ENCODE measurements around the gene AGAP1. TPM values are rescaled to one million over a fixed set of nuclear protein-coding genes. Genes with fewer than 3 reads are reported as not detected.

AGAP1 gene
- total RNA-seq, 4 donors from 2014 or later, result 33.7 to 55.2 (median 37.5) TPM

DNA sequence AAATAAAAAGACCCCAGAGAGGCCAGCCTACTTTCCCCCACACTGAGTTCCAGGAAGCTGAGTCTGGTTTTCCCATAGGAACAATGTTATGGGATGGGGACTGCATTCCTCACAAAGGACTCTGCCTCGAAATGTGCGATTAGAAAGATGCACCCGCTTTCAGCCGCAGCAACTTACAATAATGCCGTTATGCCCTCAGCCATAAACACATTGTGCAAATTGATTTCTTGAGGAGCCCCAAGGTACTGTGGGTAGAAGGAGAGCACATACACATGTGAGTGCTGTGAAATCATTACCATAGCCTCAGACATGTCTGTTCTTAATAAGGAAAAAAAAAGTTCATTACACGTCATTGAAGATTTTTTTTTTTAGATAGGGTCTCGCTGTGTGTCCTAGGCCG, 64.7 kb downstream of the AGAP1 start:
- peaks cover 0 to 49% (median 0%) of the 10 kb centered on the region in 3 donors for H3K4me1 ChIP-seq

DNA sequence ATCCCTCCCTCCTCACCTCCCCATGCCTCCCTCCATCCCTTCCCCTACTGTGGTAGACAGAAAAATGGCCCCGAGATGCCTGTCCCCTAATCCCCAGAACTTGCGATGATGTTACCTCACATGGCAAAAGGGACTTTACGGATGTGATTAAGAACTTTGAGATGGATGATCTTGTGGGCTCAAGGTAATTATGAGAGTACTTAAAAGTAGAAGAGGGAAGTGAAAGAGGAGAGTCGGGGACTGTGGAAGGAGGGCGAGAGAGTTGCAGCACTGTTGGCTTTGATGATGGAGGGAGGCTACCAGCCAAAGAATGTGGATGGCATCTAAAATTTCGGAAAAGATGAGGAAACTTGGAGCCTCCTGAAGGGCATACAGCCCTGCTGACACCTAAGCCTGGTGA, 66.5 kb downstream of the AGAP1 start:
- TF ChIP-seq, protein P1, sequence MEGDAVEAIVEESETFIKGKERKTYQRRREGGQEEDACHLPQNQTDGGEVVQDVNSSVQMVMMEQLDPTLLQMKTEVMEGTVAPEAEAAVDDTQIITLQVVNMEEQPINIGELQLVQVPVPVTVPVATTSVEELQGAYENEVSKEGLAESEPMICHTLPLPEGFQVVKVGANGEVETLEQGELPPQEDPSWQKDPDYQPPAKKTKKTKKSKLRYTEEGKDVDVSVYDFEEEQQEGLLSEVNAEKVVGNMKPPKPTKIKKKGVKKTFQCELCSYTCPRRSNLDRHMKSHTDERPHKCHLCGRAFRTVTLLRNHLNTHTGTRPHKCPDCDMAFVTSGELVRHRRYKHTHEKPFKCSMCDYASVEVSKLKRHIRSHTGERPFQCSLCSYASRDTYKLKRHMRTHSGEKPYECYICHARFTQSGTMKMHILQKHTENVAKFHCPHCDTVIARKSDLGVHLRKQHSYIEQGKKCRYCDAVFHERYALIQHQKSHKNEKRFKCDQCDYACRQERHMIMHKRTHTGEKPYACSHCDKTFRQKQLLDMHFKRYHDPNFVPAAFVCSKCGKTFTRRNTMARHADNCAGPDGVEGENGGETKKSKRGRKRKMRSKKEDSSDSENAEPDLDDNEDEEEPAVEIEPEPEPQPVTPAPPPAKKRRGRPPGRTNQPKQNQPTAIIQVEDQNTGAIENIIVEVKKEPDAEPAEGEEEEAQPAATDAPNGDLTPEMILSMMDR (IDR thresholded peaks at IDR 0.05), result no peak
- TF ChIP-seq EP300 (IDR thresholded peaks at IDR 0.05) (no peak), POLR2AphosphoS5 (IDR thresholded peaks at IDR 0.05) (no peak), POLR2A (IDR thresholded peaks at IDR 0.05) (no peak)
- no peak overlapping the region for H3K27ac ChIP-seq
- no peak overlapping the region for H3K4me3 ChIP-seq
- no peaks in the 10 kb centered on the region for H3K9me3 ChIP-seq
- WGBS, 2 donors (ENCODE audit: low coverage in 1 of 2), result 86 to 92% methylated on average over 2 to 6 of the region's 6 CpGs
- H3K36me3 ChIP-seq, result no peaks in the 10 kb centered on the region
- no peak for ATAC-seq
- H3K4me1 ChIP-seq, result peaks cover 0 to 38% (median 0%) of the 10 kb centered on the region in 3 donors
- H3K27me3 ChIP-seq, result no peaks in the 10 kb centered on the region

More for the DNA sequence above, 64.7 kb downstream of the AGAP1 start:
- TF ChIP-seq, protein P1 (IDR thresholded peaks at IDR 0.05), result no peak
- TF ChIP-seq POLR2A (IDR thresholded peaks at IDR 0.05), result no peak
- TF ChIP-seq EP300 (IDR thresholded peaks at IDR 0.05), result no peak
- no peak for TF ChIP-seq POLR2AphosphoS5 (IDR thresholded peaks at IDR 0.05)
- Histone ChIP-seq H3K9me3 (no peaks in the 10 kb centered on the region), H3K36me3 (no peaks in the 10 kb centered on the region), H3K27ac (no peak overlapping the region), H3K27me3 (no peaks in the 10 kb centered on the region), H3K4me3 (no peak overlapping the region)
- no peak for ATAC-seq
- WGBS, 2 donors (ENCODE audit: low coverage in 1 of 2), result 82 to 84% methylated on average over 8 of the region's 8 CpGs

DNA sequence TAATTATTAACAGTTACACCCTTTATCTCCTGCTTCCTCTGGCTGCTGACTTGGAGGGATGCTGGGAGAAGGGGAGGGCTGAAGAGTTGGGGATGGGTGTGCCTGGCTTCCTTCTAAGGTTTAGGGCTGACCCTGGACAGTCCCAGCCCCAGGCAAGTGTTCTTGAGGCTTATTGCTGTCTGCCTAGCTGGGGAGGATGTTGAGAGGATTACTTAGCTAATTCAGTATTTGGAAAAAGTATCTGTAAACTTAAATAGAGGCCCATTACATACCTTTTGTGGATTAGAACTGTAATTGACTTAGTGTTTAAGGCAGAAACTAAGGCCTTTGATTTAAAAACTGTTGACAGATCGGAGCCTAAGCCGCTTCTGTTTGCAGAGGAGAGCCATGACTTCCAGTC, 67.6 kb downstream of the AGAP1 start:
- TF ChIP-seq EP300 (IDR thresholded peaks at IDR 0.05), result no peak
- TF ChIP-seq, protein P1 (IDR thresholded peaks at IDR 0.05), result no peak
- Histone ChIP-seq H3K27me3 (no peaks in the 10 kb centered on the region), H3K9me3 (no peaks in the 10 kb centered on the region), H3K4me3 (no peak overlapping the region), H3K4me1 (peaks cover 0 to 29% (median 0%) of the 10 kb centered on the region in 3 donors), H3K36me3 (peaks cover 0 to under 1% of the 10 kb centered on the region in 2 donors), H3K27ac (no peak overlapping the region)
- no peak for ATAC-seq
- WGBS, 2 donors (ENCODE audit: low coverage in 1 of 2), result 71 to 92% methylated on average over 2 of the region's 2 CpGs

DNA sequence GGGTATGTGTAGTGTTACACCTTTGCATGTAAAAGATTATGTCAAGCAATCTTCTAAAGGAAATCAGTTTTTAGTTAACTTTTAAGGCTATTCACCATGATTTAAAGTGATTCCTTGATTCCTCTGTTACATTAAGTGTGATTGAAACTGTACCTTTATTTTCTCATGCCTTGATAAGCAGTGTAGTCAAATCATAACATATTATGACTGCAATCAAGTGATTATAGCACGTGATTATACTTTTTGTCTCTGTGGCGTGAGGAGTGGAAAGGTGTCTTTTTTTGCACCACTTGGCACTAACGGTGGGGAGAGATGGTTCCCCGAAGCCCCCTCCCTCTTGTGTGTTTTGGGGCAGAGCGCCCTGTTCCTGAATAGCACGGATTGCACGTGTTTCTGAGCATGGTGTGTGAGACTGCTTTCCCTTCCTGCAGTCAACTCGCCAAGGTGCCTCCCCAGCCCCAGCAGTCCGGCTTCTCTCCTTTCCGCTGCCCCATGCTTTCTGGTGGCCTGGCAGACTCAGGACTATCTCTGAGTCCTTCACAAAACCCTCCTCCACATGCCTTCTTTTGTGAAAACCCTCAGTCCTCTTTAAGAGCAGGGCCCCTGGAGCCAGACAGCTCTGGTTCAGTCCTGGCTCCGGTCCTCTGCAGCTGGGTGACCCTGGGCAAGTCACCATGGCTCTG, 68.4 kb downstream of the AGAP1 start:
- Histone ChIP-seq H3K9me3 (no peaks in the 10 kb centered on the region), H3K4me1 (peaks cover 0 to 25% (median 0%) of the 10 kb centered on the region in 3 donors), H3K36me3 (peaks cover 0 to 5% of the 10 kb centered on the region in 2 donors), H3K4me3 (no peak overlapping the region), H3K27ac (no peak overlapping the region), H3K27me3 (no peaks in the 10 kb centered on the region)
- TF ChIP-seq POLR2A (IDR thresholded peaks at IDR 0.05), result no peak
- TF ChIP-seq POLR2AphosphoS5 (IDR thresholded peaks at IDR 0.05), result no peak
- TF ChIP-seq EP300 (IDR thresholded peaks at IDR 0.05), result no peak
- TF ChIP-seq, protein P1 (IDR thresholded peaks at IDR 0.05), result no peak
- 77 to 83% methylated on average over 1 to 11 of the region's 11 CpGs for WGBS, 2 donors (ENCODE audit: low coverage in 1 of 2)
- ATAC-seq, result no peak
